Lung (tissue), 12 donors: ENCODE data around the gene NCS1. TPM values are rescaled to one million over a fixed set of nuclear protein-coding genes. Genes with fewer than 3 reads are reported as not detected.

Experiments
- ATAC-seq: fragments of 200-7000 bp; cut with Tn5 transposase; one replicate; pipeline ENCODE4 v1.9.1; 2020; ENCODE audit warnings: moderate number of reproducible peaks; ENCODE audit not compliant: insufficient read depth, low FRiP score
- DNase-seq, 3 donors: peaks; one replicate each; pipeline ENCODE4 v3.0.0-alpha.2; 2013 to 2017
- H3K27ac ChIP-seq, 2 donors: one replicate each; pipeline ENCODE4 v1.5.1; 2013; ENCODE audit warnings: mild to moderate bottlenecking in 2 of 2, moderate library complexity in 2 of 2, control low read depth in 1 of 2, inconsistent platforms in 1 of 2, low read depth in 1 of 2, low read length in 1 of 2
- H3K27me3 ChIP-seq, 3 donors: one replicate each; pipeline ENCODE4 v1.5.1; 2013; ENCODE audit warnings: low read length in 2 of 3; ENCODE audit not compliant: control insufficient read depth in 3 of 3, insufficient read depth in 3 of 3
- H3K36me3 ChIP-seq, 4 donors: one replicate each; pipeline ENCODE4 v1.5.1; 2013; ENCODE audit warnings: low read length in 4 of 4, mild to moderate bottlenecking in 1 of 4, moderate library complexity in 1 of 4; ENCODE audit not compliant: control insufficient read depth in 4 of 4, insufficient read depth in 4 of 4
- H3K4me1 ChIP-seq, 5 donors: one replicate each; pipeline ENCODE4 v1.5.1; 2013; ENCODE audit warnings: low read length in 5 of 5, mild to moderate bottlenecking in 2 of 5, moderate library complexity in 1 of 5; ENCODE audit not compliant: control insufficient read depth in 5 of 5, insufficient read depth in 5 of 5
- H3K4me3 ChIP-seq: one replicate; pipeline ENCODE4 v1.5.1; 2013; ENCODE audit warnings: mild to moderate bottlenecking, control low read depth, moderate library complexity
- H3K9ac ChIP-seq, 2 donors: one replicate each; pipeline ENCODE4 v1.5.1; 2013; ENCODE audit warnings: low read length in 2 of 2, control low read depth in 1 of 2; ENCODE audit not compliant: insufficient read depth in 1 of 2
- H3K9me3 ChIP-seq, 4 donors: one replicate each; pipeline ENCODE4 v1.5.1; 2013; ENCODE audit warnings: low read length in 3 of 4, mild to moderate bottlenecking in 1 of 4, moderate library complexity in 1 of 4; ENCODE audit not compliant: control insufficient read depth in 4 of 4, insufficient read depth in 3 of 4
- WGBS, 2 donors: extraction: QIAGEN DNeasy Blood & Tissue Kit; methylation state at CpG; one replicate each; pipeline ENCODE4 v1.1.7; 2013; 5-methylcytosine and 5-hydroxymethylcytosine counted together
- polyA plus RNA-seq, 2 donors: library from polyadenylated mRNA; stranded (reverse); fragments of 200-250 nt; gene quantifications; one replicate each; pipeline ENCODE4 v1.2.1, GENCODE V29; 2013
- total RNA-seq, 2 donors: library from RNA; depleted of rRNA in 1 of 2; stranded (reverse); fragments of >200 nt in 1 of 2; gene quantifications; one replicate each; pipeline ENCODE4 v1.2.1, GENCODE V29; 2014 to 2021
- TF ChIP-seq, protein P1 (sequence below): IDR thresholded peaks from 2 replicates; pipeline ENCODE4 v1.5.1; 2012; ENCODE audit warnings: mild to moderate bottlenecking; ENCODE audit errors: control extremely low read depth, extremely low read depth
- donor health status: control.
- donor health status: control.
- donor health status: Bipolar disorder and iron deficiency.
- donor health status: healthy.
- donor health status: DM: yes; HTN: yes; CAD: no.

Gene NCS1
- total and polyA plus RNA-seq, 4 donors: 5.8 to 27.5 (median 6.5) TPM

DNA sequence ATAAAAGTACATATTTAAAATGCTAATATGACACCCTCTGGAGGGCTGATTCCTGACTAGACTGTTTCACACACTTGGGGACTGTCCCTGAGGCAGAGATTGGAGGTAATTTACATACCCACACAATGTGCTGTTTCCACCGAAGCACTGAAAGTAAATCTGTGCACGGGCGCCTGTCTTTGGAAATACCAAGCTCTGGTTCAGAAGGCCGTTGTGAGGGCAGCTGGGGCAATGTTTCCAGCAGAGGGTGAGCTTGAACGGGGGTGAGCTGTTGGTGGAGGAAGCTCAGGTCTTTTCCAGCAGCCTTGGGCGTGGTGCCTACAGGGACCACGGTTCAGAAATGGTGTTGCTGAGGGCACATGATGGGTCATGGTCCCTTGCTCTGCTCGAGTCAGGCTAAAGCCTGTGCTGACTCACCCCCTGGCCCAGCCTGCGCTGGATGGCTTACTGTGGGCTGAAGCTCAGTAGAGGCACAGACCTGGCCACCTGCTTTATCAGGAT is 67.6 kb downstream of the NCS1 start:
- no peak for ATAC-seq
- Histone ChIP-seq H3K27me3 (no peaks in the 10 kb centered on the region), H3K4me3 (no peak overlapping the region), H3K9me3 (peaks cover 0 to 2% (median 0%) of the 10 kb centered on the region in 4 donors), H3K9ac (no peak overlapping the region), H3K27ac (no peak overlapping the region), H3K4me1 (peaks cover 0 to 8% (median 0%) of the 10 kb centered on the region in 5 donors), H3K36me3 (no peaks in the 10 kb centered on the region)
- TF ChIP-seq, protein P1, sequence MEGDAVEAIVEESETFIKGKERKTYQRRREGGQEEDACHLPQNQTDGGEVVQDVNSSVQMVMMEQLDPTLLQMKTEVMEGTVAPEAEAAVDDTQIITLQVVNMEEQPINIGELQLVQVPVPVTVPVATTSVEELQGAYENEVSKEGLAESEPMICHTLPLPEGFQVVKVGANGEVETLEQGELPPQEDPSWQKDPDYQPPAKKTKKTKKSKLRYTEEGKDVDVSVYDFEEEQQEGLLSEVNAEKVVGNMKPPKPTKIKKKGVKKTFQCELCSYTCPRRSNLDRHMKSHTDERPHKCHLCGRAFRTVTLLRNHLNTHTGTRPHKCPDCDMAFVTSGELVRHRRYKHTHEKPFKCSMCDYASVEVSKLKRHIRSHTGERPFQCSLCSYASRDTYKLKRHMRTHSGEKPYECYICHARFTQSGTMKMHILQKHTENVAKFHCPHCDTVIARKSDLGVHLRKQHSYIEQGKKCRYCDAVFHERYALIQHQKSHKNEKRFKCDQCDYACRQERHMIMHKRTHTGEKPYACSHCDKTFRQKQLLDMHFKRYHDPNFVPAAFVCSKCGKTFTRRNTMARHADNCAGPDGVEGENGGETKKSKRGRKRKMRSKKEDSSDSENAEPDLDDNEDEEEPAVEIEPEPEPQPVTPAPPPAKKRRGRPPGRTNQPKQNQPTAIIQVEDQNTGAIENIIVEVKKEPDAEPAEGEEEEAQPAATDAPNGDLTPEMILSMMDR: no peak
- DNase-seq: no peak
- WGBS, 2 donors: 53 to 64% methylated on average over 9 of the region's 9 CpGs

DNA sequence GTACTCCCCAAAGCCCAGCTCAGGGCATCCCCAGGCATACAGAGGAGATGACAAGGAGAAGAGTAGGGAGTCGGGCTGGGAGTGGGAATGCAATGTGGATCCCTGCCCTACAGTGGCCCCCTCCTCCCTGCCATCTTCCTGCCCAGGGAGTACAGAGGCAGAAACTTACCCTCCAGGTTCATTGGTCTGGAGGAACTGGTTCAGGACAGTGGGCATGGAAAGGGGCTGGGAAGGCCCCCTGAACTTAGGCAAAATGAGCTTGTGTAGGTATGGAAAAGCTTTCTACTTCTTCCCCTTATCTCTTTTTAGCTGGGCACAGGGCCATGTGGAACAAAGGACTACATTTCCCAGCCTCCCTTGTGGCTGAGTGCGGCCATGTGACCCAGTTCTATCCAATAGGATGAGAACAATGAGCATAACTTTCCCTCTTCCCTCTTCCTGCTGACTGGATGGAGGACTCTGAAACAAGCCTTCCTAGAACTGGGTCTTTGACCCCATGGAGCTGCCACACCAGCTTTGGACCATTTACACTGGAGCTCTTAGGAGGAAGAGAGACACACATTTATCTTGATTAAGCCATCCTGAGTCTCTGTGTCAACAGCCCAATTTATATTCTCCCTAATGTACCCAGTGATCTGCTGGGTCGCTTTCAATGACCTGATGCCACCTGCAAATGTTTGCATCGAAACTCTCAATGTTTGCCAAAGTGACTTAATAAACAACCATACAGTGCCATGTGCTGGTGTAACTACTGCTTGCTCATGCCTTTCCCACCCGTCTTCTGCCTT is 68.4 kb downstream of the NCS1 start:
- DNase-seq: peak; percentile 76 to 84 (median 82)
- H3K27me3 ChIP-seq: no peaks in the 10 kb centered on the region
- H3K4me1 ChIP-seq: peaks cover 0 to 8% (median 0%) of the 10 kb centered on the region in 5 donors
- no peak overlapping the region for H3K4me3 ChIP-seq
- H3K9me3 ChIP-seq: peaks cover 0 to 2% (median 0%) of the 10 kb centered on the region in 4 donors
- 77 to 86% methylated on average over 5 of the region's 5 CpGs for WGBS, 2 donors
- ATAC-seq: peak; percentile 23
- no peaks in the 10 kb centered on the region for H3K36me3 ChIP-seq
- TF ChIP-seq, protein P1: no peak
- H3K27ac ChIP-seq: no peak overlapping the region
- H3K9ac ChIP-seq: no peak overlapping the region

DNA sequence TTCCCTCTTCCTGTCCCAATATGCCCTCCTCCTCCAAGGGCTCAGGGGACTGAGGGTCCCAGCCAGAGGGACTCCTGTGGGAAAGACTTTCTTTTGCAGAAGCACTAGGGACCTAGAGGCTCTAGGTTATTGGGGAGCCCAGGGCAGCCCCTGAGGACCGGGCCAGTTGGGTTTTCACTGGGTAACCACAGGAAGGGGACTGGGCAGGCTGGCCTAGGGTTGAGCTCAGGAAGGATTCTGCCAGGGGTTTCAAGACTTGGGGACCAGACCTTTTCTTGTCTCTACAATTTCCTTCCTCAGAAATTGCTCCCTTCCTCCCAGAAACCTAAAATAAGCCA is 69.0 kb downstream of the NCS1 start:
- Histone ChIP-seq H3K36me3 (no peaks in the 10 kb centered on the region), H3K9me3 (peaks cover 0 to 2% (median 0%) of the 10 kb centered on the region in 4 donors), H3K9ac (no peak overlapping the region), H3K4me3 (no peak overlapping the region), H3K27me3 (no peaks in the 10 kb centered on the region), H3K4me1 (peaks cover 0 to 3% (median 0%) of the 10 kb centered on the region in 5 donors), H3K27ac (no peak overlapping the region)
- TF ChIP-seq, protein P1: no peak
- DNase-seq (no peak), ATAC-seq (no peak)
- WGBS, 2 donors: 76 to 79% methylated on average over 1 of the region's 1 CpG
